ENCODE results near the gene SLC5A12. TPM values are rescaled to one million over a fixed set of nuclear protein-coding genes. Genes with fewer than 3 reads are reported as not detected.

The SLC5A12 gene
- total RNA-seq, 1 donor: 0.43 TPM

- TF ChIP-seq CTCF (IDR thresholded peaks at IDR 0.05; ENCODE audit: insufficient read depth, low read depth, low read length): no peak
- DNase-seq (ENCODE audit: low read depth): no peak
- H3K4me3 ChIP-seq (ENCODE audit: low read depth, low read length): no peak overlapping the region
These were observed 21.1 kb upstream of the SLC5A12 start for GRCh38 chr11:26742966-26743365.

GRCh38 chr11:26741036-26741435 lies 19.2 kb upstream of the SLC5A12 start:
- TF ChIP-seq CTCF (IDR thresholded peaks at IDR 0.05; ENCODE audit: insufficient read depth, low read depth, low read length): no peak
- H3K4me3 ChIP-seq (ENCODE audit: low read depth, low read length): no peak overlapping the region
- DNase-seq (ENCODE audit: low read depth): no peak

- no peak overlapping the region for H3K4me3 ChIP-seq (ENCODE audit: low read depth, low read length)
- no peak for TF ChIP-seq CTCF (IDR thresholded peaks at IDR 0.05; ENCODE audit: insufficient read depth, low read depth, low read length)
- DNase-seq (ENCODE audit: low read depth): no peak
These were observed 17.7 kb upstream of the SLC5A12 start for GRCh38 chr11:26739366-26740073.

GRCh38 chr11:26734691-26735090 lies 12.8 kb upstream of the SLC5A12 start:
- TF ChIP-seq CTCF (IDR thresholded peaks at IDR 0.05; ENCODE audit: insufficient read depth, low read depth, low read length): no peak
- no peak for DNase-seq (ENCODE audit: low read depth)
- H3K4me3 ChIP-seq (ENCODE audit: low read depth, low read length): no peak overlapping the region

- no peak for DNase-seq (ENCODE audit: low read depth)
- no peak overlapping the region for H3K4me3 ChIP-seq (ENCODE audit: low read depth, low read length)
- no peak for TF ChIP-seq CTCF (IDR thresholded peaks at IDR 0.05; ENCODE audit: insufficient read depth, low read depth, low read length)
These were observed 9.2 kb upstream of the SLC5A12 start for GRCh38 chr11:26731084-26731456.

GRCh38 chr11:26730414-26731083 lies 8.7 kb upstream of the SLC5A12 start:
- peak; percentile 18 for DNase-seq (ENCODE audit: low read depth)
- no peak for TF ChIP-seq CTCF (IDR thresholded peaks at IDR 0.05; ENCODE audit: insufficient read depth, low read depth, low read length)
- H3K4me3 ChIP-seq (ENCODE audit: low read depth, low read length): no peak overlapping the region
